Prostate gland (tissue), 2 donors: ENCODE measurements around the gene RIGI.

Source experiments
- POLR2A ChIP-seq: fragments of 450-650 bp; IDR thresholded peaks from one replicate; pipeline ENCODE4 v1.6.1; 2016; ENCODE audit warnings: antibody characterized with exemption, mild to moderate bottlenecking
- POLR2AphosphoS5 ChIP-seq: sonication (generic); formaldehyde crosslinking; IDR thresholded peaks from one replicate; pipeline ENCODE4 v1.6.1; 2017; ENCODE audit warnings: antibody characterized with exemption
- TF ChIP-seq, protein P1 (sequence below), 4 experiments: fragments of 200-600 bp in 2 of 4; fragments of 450-650 bp in 2 of 4; sonication (generic) in 2 of 4; IDR thresholded peaks; 1 replicate in 3 of 4; 2 replicates in 1 of 4; pipeline ENCODE4 v1.5.1; 2016 to 2019; ENCODE audit warnings: antibody characterized with exemption in 4 of 4, mild to moderate bottlenecking in 2 of 4, moderate library complexity in 2 of 4

DNA sequence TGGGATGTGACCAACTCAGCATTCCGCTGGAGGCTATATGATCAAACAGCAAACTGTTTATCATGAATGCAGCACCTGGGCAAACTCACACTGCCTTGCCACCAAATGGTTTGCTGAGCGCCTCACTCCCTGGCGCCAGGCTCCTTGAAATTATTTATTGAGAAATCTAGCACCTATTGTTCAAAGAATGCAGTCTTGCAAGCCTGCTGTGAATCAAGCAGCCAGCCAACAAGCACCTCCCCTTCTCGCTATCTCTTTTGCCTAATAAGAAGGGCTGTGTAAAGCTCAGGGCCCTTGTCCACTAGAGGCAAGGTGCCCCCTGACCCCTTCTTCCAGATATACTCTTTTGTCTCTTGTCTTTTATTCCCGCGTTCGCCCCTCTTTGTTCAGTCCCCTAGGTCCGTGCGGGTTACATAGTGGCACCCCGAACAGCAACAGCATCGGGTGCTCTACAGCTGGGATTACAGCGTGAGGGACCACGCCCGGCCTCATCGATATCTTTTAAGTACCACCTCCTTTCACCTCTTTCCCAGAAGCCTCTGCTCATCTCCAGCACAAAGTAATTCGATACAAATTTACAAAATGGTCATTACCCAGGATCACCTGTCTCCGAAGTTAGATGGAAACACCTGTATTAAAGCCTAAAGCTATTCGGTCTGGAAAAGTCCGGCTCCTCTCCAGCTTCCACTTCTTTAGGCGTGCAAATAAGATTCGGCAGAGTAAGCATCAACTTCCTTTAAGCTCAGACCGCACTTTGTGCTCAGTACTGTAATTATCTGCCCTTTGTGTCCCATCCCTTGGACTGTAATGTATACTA lies 896 bp downstream of the RIGI start:
- TF ChIP-seq, protein P1, sequence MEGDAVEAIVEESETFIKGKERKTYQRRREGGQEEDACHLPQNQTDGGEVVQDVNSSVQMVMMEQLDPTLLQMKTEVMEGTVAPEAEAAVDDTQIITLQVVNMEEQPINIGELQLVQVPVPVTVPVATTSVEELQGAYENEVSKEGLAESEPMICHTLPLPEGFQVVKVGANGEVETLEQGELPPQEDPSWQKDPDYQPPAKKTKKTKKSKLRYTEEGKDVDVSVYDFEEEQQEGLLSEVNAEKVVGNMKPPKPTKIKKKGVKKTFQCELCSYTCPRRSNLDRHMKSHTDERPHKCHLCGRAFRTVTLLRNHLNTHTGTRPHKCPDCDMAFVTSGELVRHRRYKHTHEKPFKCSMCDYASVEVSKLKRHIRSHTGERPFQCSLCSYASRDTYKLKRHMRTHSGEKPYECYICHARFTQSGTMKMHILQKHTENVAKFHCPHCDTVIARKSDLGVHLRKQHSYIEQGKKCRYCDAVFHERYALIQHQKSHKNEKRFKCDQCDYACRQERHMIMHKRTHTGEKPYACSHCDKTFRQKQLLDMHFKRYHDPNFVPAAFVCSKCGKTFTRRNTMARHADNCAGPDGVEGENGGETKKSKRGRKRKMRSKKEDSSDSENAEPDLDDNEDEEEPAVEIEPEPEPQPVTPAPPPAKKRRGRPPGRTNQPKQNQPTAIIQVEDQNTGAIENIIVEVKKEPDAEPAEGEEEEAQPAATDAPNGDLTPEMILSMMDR (IDR thresholded peaks at IDR 0.05), result no peak
- TF ChIP-seq POLR2A (no peak), POLR2AphosphoS5 (peak; percentile 11)
